GM23338 (cell line): ENCODE measurements around the gene RRAD. TPM values are rescaled to one million over a fixed set of nuclear protein-coding genes. Genes with fewer than 3 reads are reported as not detected.

Experiments
- ATAC-seq: fragments of 200-7000 bp; cut with Tn5 transposase; 3 replicates; pipeline ENCODE4 v1.9.1; 2020
- DNase-seq: peaks from one replicate; pipeline ENCODE4 v3.0.0-alpha.2; 2015; ENCODE audit warnings: low spot score
- H2AFZ ChIP-seq: fragments of 200-600 bp; sonication (generic); 2 replicates; pipeline ENCODE4 v1.8.0; 2016; ENCODE audit warnings: antibody characterized with exemption, mild to moderate bottlenecking, moderate library complexity
- H3F3A ChIP-seq: fragments of 200-600 bp; sonication (generic); replicated peaks from 2 replicates; pipeline ENCODE4 v1.8.0; 2017; ENCODE audit warnings: antibody characterized with exemption, mixed run types, low read depth
- H3K27ac ChIP-seq: fragments of 200-600 bp; sonication (generic); 2 replicates; pipeline ENCODE4 v1.6.1; 2016; ENCODE audit warnings: low read depth
- H3K27me3 ChIP-seq: fragments of 200-600 bp; sonication (generic); 2 replicates; pipeline ENCODE4 v1.8.0; 2016; ENCODE audit warnings: mild to moderate bottlenecking, mixed run types, moderate library complexity; ENCODE audit not compliant: insufficient read depth
- H3K36me3 ChIP-seq: fragments of 200-600 bp; sonication (generic); 2 replicates; pipeline ENCODE4 v1.8.0; 2016; ENCODE audit warnings: mild to moderate bottlenecking; ENCODE audit not compliant: insufficient read depth
- H3K4me1 ChIP-seq: fragments of 200-600 bp; sonication (generic); 2 replicates; pipeline ENCODE4 v1.8.0; 2016; ENCODE audit warnings: mild to moderate bottlenecking, moderate library complexity; ENCODE audit not compliant: insufficient read depth
- H3K4me2 ChIP-seq: fragments of 200-600 bp; sonication (generic); 2 replicates; pipeline ENCODE4 v1.7.1; 2017; ENCODE audit warnings: mixed run types
- H3K4me3 ChIP-seq: fragments of 200-600 bp; sonication (generic); 2 replicates; pipeline ENCODE4 v1.6.1; 2016; ENCODE audit warnings: mixed run types
- H3K79me2 ChIP-seq: fragments of 200-600 bp; sonication (generic); replicated peaks from 2 replicates; pipeline ENCODE4 v1.8.0; 2017; ENCODE audit warnings: mild to moderate bottlenecking; ENCODE audit not compliant: insufficient read depth
- H3K9me2 ChIP-seq: fragments of 200-600 bp; sonication (generic); 2 replicates; pipeline ENCODE4 v1.8.0; 2017; ENCODE audit not compliant: insufficient read depth
- H4K20me1 ChIP-seq: fragments of 200-600 bp; sonication (generic); replicated peaks from 2 replicates; pipeline ENCODE4 v1.8.0; 2017; ENCODE audit warnings: mild to moderate bottlenecking; ENCODE audit not compliant: insufficient read depth
- H3K27ac Mint-ChIP-seq: 2 replicates; pipeline ENCODE4 v1.8.0; 2020; ENCODE audit warnings: inconsistent platforms, mild to moderate bottlenecking, moderate library complexity, mixed read lengths
- H3K27me3 Mint-ChIP-seq: 3 replicates; pipeline ENCODE4 v1.8.0; 2022; ENCODE audit warnings: low read depth, mild to moderate bottlenecking, moderate library complexity, mixed read lengths, inconsistent platforms; ENCODE audit not compliant: insufficient read depth, poor library complexity
- H3K36me3 Mint-ChIP-seq: 3 replicates; pipeline ENCODE4 v1.8.0; 2021; ENCODE audit warnings: low read depth, mild to moderate bottlenecking, inconsistent platforms, moderate library complexity, mixed read lengths
- H3K4me1 Mint-ChIP-seq: 3 replicates; pipeline ENCODE4 v1.8.0; 2020; ENCODE audit warnings: mild to moderate bottlenecking, inconsistent platforms, mixed read lengths
- H3K4me3 Mint-ChIP-seq: 3 replicates; pipeline ENCODE4 v1.8.0; 2021; ENCODE audit warnings: moderate library complexity, mild to moderate bottlenecking, inconsistent platforms, mixed read lengths
- H3K9me3 Mint-ChIP-seq: 3 replicates; pipeline ENCODE4 v1.8.0; 2020; ENCODE audit warnings: moderate library complexity, mild to moderate bottlenecking, inconsistent platforms, mixed read lengths
- CREB1 ChIP-seq: fragments of 250-450 bp; sonication (Bioruptor Pico); IDR thresholded peaks from 2 replicates; pipeline ENCODE4 v1.5.0; 2020; ENCODE audit warnings: low read depth, mild to moderate bottlenecking, moderate library complexity
- EZH2 ChIP-seq: fragments of 200-600 bp; sonication (generic); IDR thresholded peaks from one replicate; pipeline ENCODE4 v1.8.0; 2017; ENCODE audit warnings: antibody characterized with exemption, mild to moderate bottlenecking, low read depth; ENCODE audit not compliant: unreplicated experiment
- EZH2phosphoT487 ChIP-seq: fragments of 200-600 bp; sonication (generic); IDR thresholded peaks from one replicate; pipeline ENCODE4 v1.8.1; 2018; ENCODE audit warnings: antibody characterized with exemption; ENCODE audit not compliant: unreplicated experiment
- JUNB ChIP-seq: IDR thresholded peaks from one replicate; pipeline ENCODE4 v1.6.1; 2016; ENCODE audit warnings: antibody characterized with exemption; ENCODE audit not compliant: unreplicated experiment
- NANOG ChIP-seq: IDR thresholded peaks from 2 replicates; pipeline ENCODE4 v1.6.1; 2016; ENCODE audit warnings: antibody characterized with exemption, borderline replicate concordance
- POLR2AphosphoS5 ChIP-seq: IDR thresholded peaks from 2 replicates; pipeline ENCODE4 v1.6.1; 2016; ENCODE audit warnings: antibody characterized with exemption, low read depth
- STAT1 ChIP-seq: IDR thresholded peaks from one replicate; pipeline ENCODE4 v1.6.1; 2016; ENCODE audit warnings: antibody characterized with exemption; ENCODE audit not compliant: unreplicated experiment
- ZNF114 ChIP-seq: fragments of 250-450 bp; sonication (Bioruptor Pico); IDR thresholded peaks from 2 replicates; pipeline ENCODE4 v1.5.0; 2020; ENCODE audit warnings: mild to moderate bottlenecking, moderate library complexity
- ZNF331 ChIP-seq: fragments of 250-450 bp; sonication (Bioruptor Pico); IDR thresholded peaks from 2 replicates; pipeline ENCODE4 v1.5.0; 2020; ENCODE audit warnings: low read depth, mild to moderate bottlenecking, moderate library complexity
- polyA plus RNA-seq: library from polyadenylated mRNA; unstranded; fragments of >200 nt; fragmentation: Nextera tagmentation; extraction: Ambion mirVana; gene quantifications from 2 replicates; pipeline ENCODE4 v1.2.1, GENCODE V29; 2016
- total RNA-seq: library from RNA; depleted of rRNA; stranded (reverse); fragments of >200 nt; shearing (Covaris generic); gene quantifications from 2 replicates; pipeline ENCODE4 v1.2.3, GENCODE V29; 2014
- TF ChIP-seq, protein P1 (sequence below): IDR thresholded peaks from one replicate; pipeline ENCODE4 v1.6.1; 2018; ENCODE audit warnings: antibody characterized with exemption; ENCODE audit not compliant: unreplicated experiment
- TF ChIP-seq, protein P2 (sequence below): IDR thresholded peaks from 2 replicates; pipeline ENCODE4 v1.6.1; 2016; ENCODE audit warnings: antibody characterized with exemption
- TF ChIP-seq, protein P3 (sequence below): fragments of 250-450 bp; sonication (Bioruptor Pico); IDR thresholded peaks from 2 replicates; pipeline ENCODE4 v1.5.0; 2020; ENCODE audit warnings: mild to moderate bottlenecking, moderate library complexity
- TF ChIP-seq, protein P4 (sequence below), 2 experiments: fragments of 200-600 bp in 1 of 2; sonication (generic) in 1 of 2; conservative IDR thresholded peaks; 2 replicates each; pipeline versions ENCODE4 v1.5.1 to v1.6.1; 2016 to 2017; ENCODE audit warnings: antibody characterized with exemption in 2 of 2, low read depth in 2 of 2, mild to moderate bottlenecking in 2 of 2, moderate library complexity in 1 of 2

RRAD gene
- total and polyA plus RNA-seq, 2 experiments from 2014 or later, result 0.18 TPM; not detected in 1

DNA sequence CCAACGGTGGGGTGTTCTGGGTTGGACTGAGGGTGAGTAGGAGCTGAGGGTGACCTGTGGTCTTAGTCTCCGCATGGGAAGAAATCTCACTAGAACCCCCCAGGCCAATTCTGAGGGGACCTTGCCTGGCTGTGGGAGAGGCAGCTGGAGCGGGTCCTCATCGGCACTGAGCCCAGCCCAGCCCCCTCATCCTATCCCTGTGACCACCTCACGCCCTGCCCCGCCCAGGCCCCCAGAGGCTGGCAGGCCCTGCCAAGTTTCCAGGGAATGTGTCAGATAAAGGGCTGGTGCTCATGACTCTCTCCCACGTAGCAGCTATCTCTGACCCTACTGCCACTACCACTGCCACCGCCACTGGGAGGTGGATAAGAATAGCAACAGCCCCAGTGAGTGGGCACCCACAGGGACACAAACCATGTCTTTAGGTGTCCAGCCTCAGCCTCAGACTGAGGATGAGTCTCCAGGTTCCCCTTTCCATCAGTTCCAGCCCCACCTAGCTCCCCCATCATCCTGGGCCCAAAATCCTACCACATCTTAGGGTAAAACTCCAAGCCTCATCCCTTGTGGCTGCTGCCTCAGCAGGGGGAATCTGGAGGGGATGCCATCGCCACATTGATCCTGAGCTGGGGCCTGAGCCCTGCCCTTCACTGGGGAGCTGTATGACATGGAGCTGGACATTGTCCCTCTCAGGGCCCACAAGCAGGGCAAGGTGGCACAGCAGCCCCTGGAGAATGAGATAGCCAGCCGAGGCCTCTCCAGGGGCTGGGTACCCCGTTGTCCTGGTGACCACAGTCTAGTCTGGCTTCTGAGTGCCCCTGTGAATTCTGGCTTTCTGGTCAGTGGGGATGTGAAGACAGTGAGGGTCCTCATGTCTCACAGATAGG, 21.5 kb downstream of the RRAD start:
- Mint-ChIP-seq H3K4me1 (peaks cover 12% of the 10 kb centered on the region), H3K4me3 (no peak overlapping the region), H3K9me3 (no peaks in the 10 kb centered on the region), H3K36me3 (no peaks in the 10 kb centered on the region), H3K27me3 (peaks cover 14% of the 10 kb centered on the region), H3K27ac (no peak overlapping the region)
- Histone ChIP-seq H4K20me1 (no peaks in the 10 kb centered on the region), H3K4me1 (peaks cover 8% of the 10 kb centered on the region; the same call in 1 of the 2 replicates), H3K9me2 (no peaks in the 10 kb centered on the region), H3K36me3 (no peaks in the 10 kb centered on the region), H3K27me3 (no peaks in the 10 kb centered on the region), H2AFZ (no peak overlapping the region), H3K4me3 (no peak overlapping the region), H3K27ac (no peak overlapping the region), H3K79me2 (no peaks in the 10 kb centered on the region), H3F3A (no peaks in the 10 kb centered on the region), H3K4me2 (no peak overlapping the region)
- TF ChIP-seq, protein P1, sequence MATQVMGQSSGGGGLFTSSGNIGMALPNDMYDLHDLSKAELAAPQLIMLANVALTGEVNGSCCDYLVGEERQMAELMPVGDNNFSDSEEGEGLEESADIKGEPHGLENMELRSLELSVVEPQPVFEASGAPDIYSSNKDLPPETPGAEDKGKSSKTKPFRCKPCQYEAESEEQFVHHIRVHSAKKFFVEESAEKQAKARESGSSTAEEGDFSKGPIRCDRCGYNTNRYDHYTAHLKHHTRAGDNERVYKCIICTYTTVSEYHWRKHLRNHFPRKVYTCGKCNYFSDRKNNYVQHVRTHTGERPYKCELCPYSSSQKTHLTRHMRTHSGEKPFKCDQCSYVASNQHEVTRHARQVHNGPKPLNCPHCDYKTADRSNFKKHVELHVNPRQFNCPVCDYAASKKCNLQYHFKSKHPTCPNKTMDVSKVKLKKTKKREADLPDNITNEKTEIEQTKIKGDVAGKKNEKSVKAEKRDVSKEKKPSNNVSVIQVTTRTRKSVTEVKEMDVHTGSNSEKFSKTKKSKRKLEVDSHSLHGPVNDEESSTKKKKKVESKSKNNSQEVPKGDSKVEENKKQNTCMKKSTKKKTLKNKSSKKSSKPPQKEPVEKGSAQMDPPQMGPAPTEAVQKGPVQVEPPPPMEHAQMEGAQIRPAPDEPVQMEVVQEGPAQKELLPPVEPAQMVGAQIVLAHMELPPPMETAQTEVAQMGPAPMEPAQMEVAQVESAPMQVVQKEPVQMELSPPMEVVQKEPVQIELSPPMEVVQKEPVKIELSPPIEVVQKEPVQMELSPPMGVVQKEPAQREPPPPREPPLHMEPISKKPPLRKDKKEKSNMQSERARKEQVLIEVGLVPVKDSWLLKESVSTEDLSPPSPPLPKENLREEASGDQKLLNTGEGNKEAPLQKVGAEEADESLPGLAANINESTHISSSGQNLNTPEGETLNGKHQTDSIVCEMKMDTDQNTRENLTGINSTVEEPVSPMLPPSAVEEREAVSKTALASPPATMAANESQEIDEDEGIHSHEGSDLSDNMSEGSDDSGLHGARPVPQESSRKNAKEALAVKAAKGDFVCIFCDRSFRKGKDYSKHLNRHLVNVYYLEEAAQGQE, result no peak
- no peak for TF ChIP-seq EZH2phosphoT487
- TF ChIP-seq, protein P2, sequence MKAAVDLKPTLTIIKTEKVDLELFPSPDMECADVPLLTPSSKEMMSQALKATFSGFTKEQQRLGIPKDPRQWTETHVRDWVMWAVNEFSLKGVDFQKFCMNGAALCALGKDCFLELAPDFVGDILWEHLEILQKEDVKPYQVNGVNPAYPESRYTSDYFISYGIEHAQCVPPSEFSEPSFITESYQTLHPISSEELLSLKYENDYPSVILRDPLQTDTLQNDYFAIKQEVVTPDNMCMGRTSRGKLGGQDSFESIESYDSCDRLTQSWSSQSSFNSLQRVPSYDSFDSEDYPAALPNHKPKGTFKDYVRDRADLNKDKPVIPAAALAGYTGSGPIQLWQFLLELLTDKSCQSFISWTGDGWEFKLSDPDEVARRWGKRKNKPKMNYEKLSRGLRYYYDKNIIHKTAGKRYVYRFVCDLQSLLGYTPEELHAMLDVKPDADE, result no peak
- no peak for TF ChIP-seq POLR2AphosphoS5
- TF ChIP-seq EZH2, result no peak
- no peak for TF ChIP-seq STAT1
- TF ChIP-seq, protein P3, sequence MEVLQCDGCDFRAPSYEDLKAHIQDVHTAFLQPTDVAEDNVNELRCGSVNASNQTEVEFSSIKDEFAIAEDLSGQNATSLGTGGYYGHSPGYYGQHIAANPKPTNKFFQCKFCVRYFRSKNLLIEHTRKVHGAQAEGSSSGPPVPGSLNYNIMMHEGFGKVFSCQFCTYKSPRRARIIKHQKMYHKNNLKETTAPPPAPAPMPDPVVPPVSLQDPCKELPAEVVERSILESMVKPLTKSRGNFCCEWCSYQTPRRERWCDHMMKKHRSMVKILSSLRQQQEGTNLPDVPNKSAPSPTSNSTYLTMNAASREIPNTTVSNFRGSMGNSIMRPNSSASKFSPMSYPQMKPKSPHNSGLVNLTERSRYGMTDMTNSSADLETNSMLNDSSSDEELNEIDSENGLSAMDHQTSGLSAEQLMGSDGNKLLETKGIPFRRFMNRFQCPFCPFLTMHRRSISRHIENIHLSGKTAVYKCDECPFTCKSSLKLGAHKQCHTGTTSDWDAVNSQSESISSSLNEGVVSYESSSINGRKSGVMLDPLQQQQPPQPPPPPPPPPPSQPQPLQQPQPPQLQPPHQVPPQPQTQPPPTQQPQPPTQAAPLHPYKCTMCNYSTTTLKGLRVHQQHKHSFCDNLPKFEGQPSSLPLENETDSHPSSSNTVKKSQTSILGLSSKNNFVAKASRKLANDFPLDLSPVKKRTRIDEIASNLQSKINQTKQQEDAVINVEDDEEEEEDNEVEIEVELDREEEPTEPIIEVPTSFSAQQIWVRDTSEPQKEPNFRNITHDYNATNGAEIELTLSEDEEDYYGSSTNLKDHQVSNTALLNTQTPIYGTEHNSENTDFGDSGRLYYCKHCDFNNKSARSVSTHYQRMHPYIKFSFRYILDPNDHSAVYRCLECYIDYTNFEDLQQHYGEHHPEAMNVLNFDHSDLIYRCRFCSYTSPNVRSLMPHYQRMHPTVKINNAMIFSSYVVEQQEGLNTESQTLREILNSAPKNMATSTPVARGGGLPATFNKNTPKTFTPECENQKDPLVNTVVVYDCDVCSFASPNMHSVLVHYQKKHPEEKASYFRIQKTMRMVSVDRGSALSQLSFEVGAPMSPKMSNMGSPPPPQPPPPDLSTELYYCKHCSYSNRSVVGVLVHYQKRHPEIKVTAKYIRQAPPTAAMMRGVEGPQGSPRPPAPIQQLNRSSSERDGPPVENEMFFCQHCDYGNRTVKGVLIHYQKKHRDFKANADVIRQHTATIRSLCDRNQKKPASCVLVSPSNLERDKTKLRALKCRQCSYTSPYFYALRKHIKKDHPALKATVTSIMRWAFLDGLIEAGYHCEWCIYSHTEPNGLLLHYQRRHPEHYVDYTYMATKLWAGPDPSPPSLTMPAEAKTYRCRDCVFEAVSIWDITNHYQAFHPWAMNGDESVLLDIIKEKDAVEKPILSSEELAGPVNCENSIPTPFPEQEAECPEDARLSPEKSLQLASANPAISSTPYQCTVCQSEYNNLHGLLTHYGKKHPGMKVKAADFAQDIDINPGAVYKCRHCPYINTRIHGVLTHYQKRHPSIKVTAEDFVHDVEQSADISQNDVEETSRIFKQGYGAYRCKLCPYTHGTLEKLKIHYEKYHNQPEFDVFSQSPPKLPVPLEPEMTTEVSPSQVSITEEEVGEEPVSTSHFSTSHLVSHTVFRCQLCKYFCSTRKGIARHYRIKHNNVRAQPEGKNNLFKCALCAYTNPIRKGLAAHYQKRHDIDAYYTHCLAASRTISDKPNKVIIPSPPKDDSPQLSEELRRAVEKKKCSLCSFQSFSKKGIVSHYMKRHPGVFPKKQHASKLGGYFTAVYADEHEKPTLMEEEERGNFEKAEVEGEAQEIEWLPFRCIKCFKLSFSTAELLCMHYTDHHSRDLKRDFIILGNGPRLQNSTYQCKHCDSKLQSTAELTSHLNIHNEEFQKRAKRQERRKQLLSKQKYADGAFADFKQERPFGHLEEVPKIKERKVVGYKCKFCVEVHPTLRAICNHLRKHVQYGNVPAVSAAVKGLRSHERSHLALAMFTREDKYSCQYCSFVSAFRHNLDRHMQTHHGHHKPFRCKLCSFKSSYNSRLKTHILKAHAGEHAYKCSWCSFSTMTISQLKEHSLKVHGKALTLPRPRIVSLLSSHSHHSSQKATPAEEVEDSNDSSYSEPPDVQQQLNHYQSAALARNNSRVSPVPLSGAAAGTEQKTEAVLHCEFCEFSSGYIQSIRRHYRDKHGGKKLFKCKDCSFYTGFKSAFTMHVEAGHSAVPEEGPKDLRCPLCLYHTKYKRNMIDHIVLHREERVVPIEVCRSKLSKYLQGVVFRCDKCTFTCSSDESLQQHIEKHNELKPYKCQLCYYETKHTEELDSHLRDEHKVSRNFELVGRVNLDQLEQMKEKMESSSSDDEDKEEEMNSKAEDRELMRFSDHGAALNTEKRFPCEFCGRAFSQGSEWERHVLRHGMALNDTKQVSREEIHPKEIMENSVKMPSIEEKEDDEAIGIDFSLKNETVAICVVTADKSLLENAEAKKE (CRISPR knock-in tag), result no peak
- TF ChIP-seq ZNF114 (CRISPR knock-in tag), result no peak
- TF ChIP-seq, protein P4, sequence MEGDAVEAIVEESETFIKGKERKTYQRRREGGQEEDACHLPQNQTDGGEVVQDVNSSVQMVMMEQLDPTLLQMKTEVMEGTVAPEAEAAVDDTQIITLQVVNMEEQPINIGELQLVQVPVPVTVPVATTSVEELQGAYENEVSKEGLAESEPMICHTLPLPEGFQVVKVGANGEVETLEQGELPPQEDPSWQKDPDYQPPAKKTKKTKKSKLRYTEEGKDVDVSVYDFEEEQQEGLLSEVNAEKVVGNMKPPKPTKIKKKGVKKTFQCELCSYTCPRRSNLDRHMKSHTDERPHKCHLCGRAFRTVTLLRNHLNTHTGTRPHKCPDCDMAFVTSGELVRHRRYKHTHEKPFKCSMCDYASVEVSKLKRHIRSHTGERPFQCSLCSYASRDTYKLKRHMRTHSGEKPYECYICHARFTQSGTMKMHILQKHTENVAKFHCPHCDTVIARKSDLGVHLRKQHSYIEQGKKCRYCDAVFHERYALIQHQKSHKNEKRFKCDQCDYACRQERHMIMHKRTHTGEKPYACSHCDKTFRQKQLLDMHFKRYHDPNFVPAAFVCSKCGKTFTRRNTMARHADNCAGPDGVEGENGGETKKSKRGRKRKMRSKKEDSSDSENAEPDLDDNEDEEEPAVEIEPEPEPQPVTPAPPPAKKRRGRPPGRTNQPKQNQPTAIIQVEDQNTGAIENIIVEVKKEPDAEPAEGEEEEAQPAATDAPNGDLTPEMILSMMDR (conservative IDR thresholded peaks at IDR 0.05; ENCODE audit: low read depth in 2 of 2), result no peak
- TF ChIP-seq CREB1 (CRISPR knock-in tag), result no peak
- no peak for TF ChIP-seq JUNB
- TF ChIP-seq NANOG, result no peak
- no peak for TF ChIP-seq ZNF331
- ATAC-seq (no peak), DNase-seq (no peak)
